HEK293 (cell line): ENCODE data around the gene PTRH2.

Experiments
- AEBP2 ChIP-seq: fragments of 450-650 bp; formaldehyde crosslinking; IDR thresholded peaks from 2 replicates; pipeline ENCODE4 v1.5.1; 2016; ENCODE audit warnings: missing biosample characterization, missing genetic modification characterization, borderline replicate concordance
- BCL11A ChIP-seq: fragments of 450-650 bp; formaldehyde crosslinking; IDR thresholded peaks from 2 replicates; pipeline ENCODE4 v1.5.1; 2016; ENCODE audit warnings: low read depth, missing biosample characterization, missing genetic modification characterization
- HOXC10 ChIP-seq: sonication (generic); formaldehyde crosslinking; IDR thresholded peaks from 2 replicates; pipeline ENCODE4 v1.8.1; 2023; ENCODE audit warnings: mild to moderate bottlenecking, missing genetic modification reagents
- KLF10 ChIP-seq: fragments of 450-650 bp; IDR thresholded peaks from 2 replicates; pipeline ENCODE4 v1.5.1; 2018; ENCODE audit warnings: missing biosample characterization, mild to moderate bottlenecking, missing genetic modification characterization
- KLF16 ChIP-seq: fragments of 450-650 bp; formaldehyde crosslinking; IDR thresholded peaks from 2 replicates; pipeline ENCODE4 v1.5.1; 2017; ENCODE audit warnings: missing biosample characterization, missing genetic modification characterization
- MEIS1 ChIP-seq: sonication (generic); formaldehyde crosslinking; IDR thresholded peaks from 2 replicates; pipeline ENCODE4 v1.8.1; 2022; ENCODE audit warnings: missing genetic modification reagents, mild to moderate bottlenecking, borderline replicate concordance
- SCRT1 ChIP-seq: fragments of 450-650 bp; formaldehyde crosslinking; IDR thresholded peaks from 2 replicates; pipeline ENCODE4 v1.5.1; 2016; ENCODE audit warnings: missing biosample characterization, missing genetic modification characterization, borderline replicate concordance
- TRIM28 ChIP-seq: IDR thresholded peaks from 2 replicates; pipeline ENCODE4 v1.6.1; 2011; ENCODE audit warnings: low read length, control low read depth, borderline replicate concordance
- ZBTB20 ChIP-seq: fragments of 450-650 bp; formaldehyde crosslinking; IDR thresholded peaks from 2 replicates; pipeline ENCODE4 v1.5.1; 2016; ENCODE audit warnings: missing biosample characterization, missing genetic modification characterization
- ZBTB21 ChIP-seq: fragments of 450-650 bp; formaldehyde crosslinking; IDR thresholded peaks from 2 replicates; pipeline ENCODE4 v1.5.1; 2017; ENCODE audit warnings: missing biosample characterization, missing genetic modification characterization
- ZBTB44 ChIP-seq: fragments of 450-650 bp; IDR thresholded peaks from 2 replicates; pipeline ENCODE4 v1.5.1; 2018; ENCODE audit warnings: missing biosample characterization, mild to moderate bottlenecking, missing genetic modification characterization
- ZNF121 ChIP-seq: fragments of 450-650 bp; formaldehyde crosslinking; IDR thresholded peaks from 2 replicates; pipeline ENCODE4 v1.5.1; 2016; ENCODE audit warnings: missing biosample characterization, missing genetic modification characterization
- ZNF132 ChIP-seq: fragments of 450-650 bp; formaldehyde crosslinking; IDR thresholded peaks from 2 replicates; pipeline ENCODE4 v1.5.1; 2017; ENCODE audit warnings: missing biosample characterization, missing genetic modification characterization, borderline replicate concordance
- ZNF16 ChIP-seq: fragments of 450-650 bp; formaldehyde crosslinking; IDR thresholded peaks from 2 replicates; pipeline ENCODE4 v1.5.1; 2016; ENCODE audit warnings: low read depth, missing biosample characterization, missing genetic modification characterization
- ZNF175 ChIP-seq: fragments of 450-650 bp; formaldehyde crosslinking; IDR thresholded peaks from 2 replicates; pipeline ENCODE4 v1.5.1; 2016; ENCODE audit warnings: missing biosample characterization, missing genetic modification characterization
- ZNF2 ChIP-seq: fragments of 450-650 bp; formaldehyde crosslinking; IDR thresholded peaks from 2 replicates; pipeline ENCODE4 v1.5.1; 2016; ENCODE audit warnings: missing biosample characterization, missing genetic modification characterization
- ZNF214 ChIP-seq: fragments of 450-650 bp; formaldehyde crosslinking; IDR thresholded peaks from 2 replicates; pipeline ENCODE4 v1.5.1; 2017; ENCODE audit warnings: missing biosample characterization, mild to moderate bottlenecking, missing genetic modification characterization, borderline replicate concordance
- ZNF292 ChIP-seq: fragments of 450-650 bp; formaldehyde crosslinking; IDR thresholded peaks from 2 replicates; pipeline ENCODE4 v1.5.1; 2016; ENCODE audit warnings: low read depth, missing biosample characterization, missing genetic modification characterization, borderline replicate concordance
- ZNF302 ChIP-seq: fragments of 450-650 bp; formaldehyde crosslinking; IDR thresholded peaks from 2 replicates; pipeline ENCODE4 v1.5.1; 2016; ENCODE audit warnings: missing biosample characterization, missing genetic modification characterization, low read depth
- ZNF341 ChIP-seq: fragments of 450-650 bp; formaldehyde crosslinking; IDR thresholded peaks from 2 replicates; pipeline ENCODE4; 2016; ENCODE audit warnings: low read depth, missing biosample characterization, missing genetic modification characterization
- ZNF362 ChIP-seq: fragments of 450-650 bp; formaldehyde crosslinking; IDR thresholded peaks from 2 replicates; pipeline ENCODE4 v1.5.1; 2016; ENCODE audit warnings: missing biosample characterization, missing genetic modification characterization
- ZNF530 ChIP-seq: fragments of 450-650 bp; formaldehyde crosslinking; IDR thresholded peaks from 2 replicates; pipeline ENCODE4 v1.5.1; 2016; ENCODE audit warnings: low read depth, missing biosample characterization, missing genetic modification characterization
- ZNF558 ChIP-seq: fragments of 450-650 bp; formaldehyde crosslinking; IDR thresholded peaks from 2 replicates; pipeline ENCODE4 v1.5.1; 2016; ENCODE audit warnings: missing biosample characterization, missing genetic modification characterization
- ZNF626 ChIP-seq: fragments of 450-650 bp; sonication (Bioruptor Pico); formaldehyde crosslinking; IDR thresholded peaks from 2 replicates; pipeline ENCODE4 v1.5.1; 2018; ENCODE audit warnings: missing biosample characterization, missing genetic modification characterization, inconsistent platforms
- ZNF660 ChIP-seq: fragments of 450-650 bp; IDR thresholded peaks from 2 replicates; pipeline ENCODE4 v1.5.1; 2018; ENCODE audit warnings: missing biosample characterization, mild to moderate bottlenecking, missing genetic modification characterization
- ZNF664 ChIP-seq: fragments of 450-650 bp; formaldehyde crosslinking; IDR thresholded peaks from 2 replicates; pipeline ENCODE4 v1.5.1; 2016; ENCODE audit warnings: missing biosample characterization, missing genetic modification characterization
- ZNF776 ChIP-seq: fragments of 450-650 bp; formaldehyde crosslinking; IDR thresholded peaks from 2 replicates; pipeline ENCODE4 v1.5.0; 2017; ENCODE audit warnings: missing biosample characterization, missing genetic modification characterization, borderline replicate concordance
- ZNF843 ChIP-seq: fragments of 450-650 bp; formaldehyde crosslinking; IDR thresholded peaks from 2 replicates; pipeline ENCODE4 v1.5.1; 2016; ENCODE audit warnings: missing biosample characterization, missing genetic modification characterization
- ZSCAN5A ChIP-seq: fragments of 450-650 bp; formaldehyde crosslinking; IDR thresholded peaks from 2 replicates; pipeline ENCODE4 v1.5.1; 2016; ENCODE audit warnings: missing biosample characterization, missing genetic modification characterization
- TF ChIP-seq, protein P1 (sequence below): fragments of 450-650 bp; formaldehyde crosslinking; IDR thresholded peaks from 2 replicates; pipeline ENCODE4 v1.5.1; 2016; ENCODE audit warnings: missing biosample characterization, missing genetic modification characterization

The PTRH2 gene

DNA sequence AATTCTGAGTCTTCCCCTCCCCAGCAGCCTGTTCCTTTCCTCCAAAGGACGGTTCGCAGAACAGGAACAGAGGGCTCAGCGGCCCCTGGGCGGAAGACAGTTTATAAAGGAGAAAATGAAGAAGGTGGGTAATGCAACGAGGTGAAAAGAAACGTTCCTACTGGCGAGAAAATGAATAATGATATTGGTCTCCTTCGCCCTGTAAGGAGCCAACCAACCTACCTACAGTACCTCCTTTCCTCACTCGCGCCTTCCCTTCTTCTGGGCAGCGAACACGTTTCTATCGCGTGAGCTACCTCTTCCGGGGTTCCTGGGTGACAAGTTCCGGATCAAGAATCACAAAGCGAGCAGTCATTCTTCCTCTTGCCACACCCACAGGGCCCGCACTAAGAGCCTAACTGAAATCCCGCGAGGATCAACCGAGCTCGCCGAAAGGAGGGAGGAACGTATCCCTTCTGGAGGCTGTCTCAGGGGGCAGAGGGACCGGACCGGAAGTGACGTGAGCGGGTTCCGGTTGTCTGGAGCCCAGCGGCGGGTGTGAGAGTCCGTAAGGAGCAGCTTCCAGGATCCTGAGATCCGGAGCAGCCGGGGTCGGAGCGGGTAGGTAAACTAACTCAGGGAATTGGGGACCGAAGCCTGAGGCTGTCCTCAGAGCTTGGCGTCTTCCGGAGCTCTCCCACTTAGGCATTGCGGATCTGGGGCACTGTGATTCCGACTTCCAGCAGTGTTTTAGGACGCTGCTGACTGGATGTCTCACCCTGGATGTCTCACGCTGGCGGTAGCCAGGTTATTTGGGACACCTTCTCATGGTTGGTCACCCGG lies at the start of gene PTRH2, which contains the start of gene VMP1 (continued):
- TF ChIP-seq ZBTB44 (tag by site-specific recombination) (no peak), ZNF175 (tag by site-specific recombination) (no peak), ZNF341 (tag by site-specific recombination) (peak; percentile 96), TRIM28 (no peak), ZNF626 (tag by site-specific recombination) (no peak), ZNF121 (tag by site-specific recombination) (no peak), HOXC10 (CRISPR knock-in tag) (no peak), ZNF16 (tag by site-specific recombination) (no peak), ZNF776 (tag by site-specific recombination) (no peak), ZNF558 (no peak), SCRT1 (tag by site-specific recombination) (no peak), KLF16 (peak; percentile 52; the same call in 1 of the 2 replicates), ZNF302 (tag by site-specific recombination) (no peak), ZNF664 (tag by site-specific recombination) (no peak), KLF10 (tag by site-specific recombination) (peak; percentile 93), BCL11A (tag by site-specific recombination) (no peak), AEBP2 (tag by site-specific recombination) (no peak), MEIS1 (CRISPR knock-in tag) (no peak), ZNF132 (no peak), ZNF362 (tag by site-specific recombination) (no peak), ZNF292 (no peak), ZNF660 (tag by site-specific recombination) (peak; percentile 45), ZBTB21 (tag by site-specific recombination) (peak; percentile 79), ZNF843 (tag by site-specific recombination) (peak; percentile 29; the same call in 1 of the 2 replicates), ZNF2 (tag by site-specific recombination) (peak; percentile 42; the same call in 1 of the 2 replicates), ZBTB20 (tag by site-specific recombination) (0 out of 2 replicates have a peak, but pooled peaks have one; percentile 42), ZNF214 (tag by site-specific recombination) (no peak), ZSCAN5A (no peak), ZNF530 (tag by site-specific recombination) (no peak)
- TF ChIP-seq, protein P1, sequence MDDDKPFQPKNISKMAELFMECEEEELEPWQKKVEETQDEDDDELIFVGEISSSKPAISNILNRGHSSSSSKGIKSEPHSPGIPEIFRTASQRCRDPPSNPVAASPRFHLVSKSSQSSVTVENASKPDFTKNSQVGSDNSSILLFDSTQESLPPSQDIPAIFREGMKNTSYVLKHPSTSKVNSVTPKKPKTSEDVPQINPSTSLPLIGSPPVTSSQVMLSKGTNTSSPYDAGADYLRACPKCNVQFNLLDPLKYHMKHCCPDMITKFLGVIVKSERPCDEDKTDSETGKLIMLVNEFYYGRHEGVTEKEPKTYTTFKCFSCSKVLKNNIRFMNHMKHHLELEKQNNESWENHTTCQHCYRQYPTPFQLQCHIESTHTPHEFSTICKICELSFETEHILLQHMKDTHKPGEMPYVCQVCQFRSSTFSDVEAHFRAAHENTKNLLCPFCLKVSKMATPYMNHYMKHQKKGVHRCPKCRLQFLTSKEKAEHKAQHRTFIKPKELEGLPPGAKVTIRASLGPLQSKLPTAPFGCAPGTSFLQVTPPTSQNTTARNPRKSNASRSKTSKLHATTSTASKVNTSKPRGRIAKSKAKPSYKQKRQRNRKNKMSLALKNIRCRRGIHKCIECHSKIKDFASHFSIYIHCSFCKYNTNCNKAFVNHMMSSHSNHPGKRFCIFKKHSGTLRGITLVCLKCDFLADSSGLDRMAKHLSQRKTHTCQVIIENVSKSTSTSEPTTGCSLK: no peak
